IMR-90 (cell line): ENCODE data around the gene CAPN8. TPM values are rescaled to one million over a fixed set of nuclear protein-coding genes. Genes with fewer than 3 reads are reported as not detected.

Source experiments
- ATAC-seq: fragments of 200-7000 bp; cut with Tn5 transposase; 2 replicates; pipeline ENCODE4 v1.9.1; 2020; ENCODE audit warnings: low read depth, mild to moderate bottlenecking, moderate library complexity
- BruUV-seq: library from RNA; stranded (reverse); fragments of 400-500 nt; replicated peaks from 2 replicates; lab custom pipeline; 2021; lab: Mats Ljungman, UMichigan
- CTCF ChIA-PET: fragments of 300-600 bp; formaldehyde crosslinking; extraction: SDS; loops from one replicate; lab custom pipeline; 2021; ENCODE audit warnings: antibody characterized with exemption; lab: Yijun Ruan, JAX
- POLR2A ChIA-PET: fragments of 300-600 bp; sonication (Branson Sonifier 250); formaldehyde crosslinking; loops from one replicate; lab custom pipeline; 2022; ENCODE audit warnings: antibody characterized with exemption; ENCODE audit not compliant: unreplicated experiment; lab: Charles Lee
- DNase-seq: peaks from one replicate; pipeline ENCODE4 v3.0.0; 2013
- H2AFZ ChIP-seq: replicated peaks from 2 replicates; pipeline ENCODE3; 2013; ENCODE audit warnings: low read length, mild to moderate bottlenecking; ENCODE audit not compliant: poor library complexity
- H2AK5ac ChIP-seq: 2 replicates; pipeline ENCODE4 v1.6.1; 2013; ENCODE audit warnings: low read depth, low read length, inconsistent platforms
- H2AK9ac ChIP-seq: replicated peaks from 2 replicates; pipeline ENCODE3; 2013; ENCODE audit warnings: mild to moderate bottlenecking, low read depth, low read length, moderate library complexity; ENCODE audit not compliant: poor library complexity
- H2BK120ac ChIP-seq: 2 replicates; pipeline ENCODE4 v1.6.1; 2013; ENCODE audit warnings: low read depth, low read length, inconsistent platforms
- H2BK15ac ChIP-seq: 3 replicates; pipeline ENCODE4 v1.6.1; 2013; ENCODE audit warnings: low read depth, low read length, inconsistent platforms
- H2BK20ac ChIP-seq: 2 replicates; pipeline ENCODE4 v1.6.1; 2013; ENCODE audit warnings: low read depth, mild to moderate bottlenecking, inconsistent platforms, low read length, moderate library complexity
- H2BK5ac ChIP-seq: 2 replicates; pipeline ENCODE4 v1.6.1; 2013; ENCODE audit warnings: mild to moderate bottlenecking, low read depth, low read length, inconsistent platforms; ENCODE audit not compliant: poor library complexity, severe bottlenecking
- H3K14ac ChIP-seq: replicated peaks from 2 replicates; pipeline ENCODE4 v1.6.1; 2013; ENCODE audit warnings: low read depth, low read length, inconsistent platforms
- H3K18ac ChIP-seq: 2 replicates; pipeline ENCODE4 v1.6.1; 2013; ENCODE audit warnings: low read depth, low read length, control low read depth
- H3K23ac ChIP-seq: 2 replicates; pipeline ENCODE4 v1.6.1; 2013; ENCODE audit warnings: low read depth, low read length, inconsistent platforms
- H3K27ac ChIP-seq: 2 replicates; pipeline ENCODE4 v1.5.1; 2013; ENCODE audit warnings: mild to moderate bottlenecking, control low read depth, low read length; ENCODE audit not compliant: insufficient read depth
- H3K27me3 ChIP-seq: 2 replicates; pipeline ENCODE4 v1.6.1; 2013; ENCODE audit warnings: low read length; ENCODE audit not compliant: control insufficient read depth, insufficient read depth
- H3K36me3 ChIP-seq: 2 replicates; pipeline ENCODE4 v1.6.1; 2013; ENCODE audit warnings: low read length, mixed read lengths; ENCODE audit not compliant: control insufficient read depth, insufficient read depth
- H3K4ac ChIP-seq: 2 replicates; pipeline ENCODE4 v1.6.1; 2013; ENCODE audit warnings: low read depth, low read length, inconsistent platforms
- H3K4me1 ChIP-seq: 2 replicates; pipeline ENCODE4 v1.6.1; 2013; ENCODE audit warnings: low read length, mixed read lengths; ENCODE audit not compliant: control insufficient read depth, insufficient read depth
- H3K4me2 ChIP-seq: 2 replicates; pipeline ENCODE4 v1.6.1; 2013; ENCODE audit warnings: low read depth, mild to moderate bottlenecking, control low read depth, low read length, moderate library complexity
- H3K4me3 ChIP-seq: 2 replicates; pipeline ENCODE4 v1.5.1; 2013; ENCODE audit warnings: low read depth, mild to moderate bottlenecking, control low read depth, low read length, moderate library complexity; ENCODE audit not compliant: insufficient read depth
- H3K56ac ChIP-seq: 2 replicates; pipeline ENCODE4 v1.6.1; 2013; ENCODE audit warnings: low read length, inconsistent platforms; ENCODE audit not compliant: insufficient read depth; ENCODE audit errors: extremely low read depth
- H3K79me1 ChIP-seq, 2 experiments: 2 replicates each; pipeline ENCODE4 v1.6.1; 2013; ENCODE audit warnings: low read length in 2 of 2, inconsistent platforms in 1 of 2, low read depth in 1 of 2
- H3K9ac ChIP-seq: 2 replicates; pipeline ENCODE4 v1.6.1; 2013; ENCODE audit warnings: low read depth, low read length, control low read depth
- H3K9me1 ChIP-seq: 2 replicates; pipeline ENCODE4 v1.6.1; 2013; ENCODE audit warnings: low read length, inconsistent platforms; ENCODE audit not compliant: insufficient read depth
- H3K9me3 ChIP-seq: 2 replicates; pipeline ENCODE4 v1.6.1; 2013; ENCODE audit warnings: low read length; ENCODE audit not compliant: control insufficient read depth, insufficient read depth
- H4K20me1 ChIP-seq: 2 replicates; pipeline ENCODE4 v1.6.1; 2013; ENCODE audit warnings: low read length, inconsistent platforms; ENCODE audit not compliant: insufficient read depth
- H4K5ac ChIP-seq: 2 replicates; pipeline ENCODE4 v1.6.1; 2013; ENCODE audit warnings: mild to moderate bottlenecking, low read depth, low read length, control low read depth
- H4K8ac ChIP-seq, 2 experiments: 2 replicates each; pipeline ENCODE4 v1.6.1; 2013; ENCODE audit warnings: low read depth in 2 of 2, low read length in 2 of 2, control low read depth in 1 of 2, inconsistent platforms in 1 of 2
- H4K91ac ChIP-seq: 2 replicates; pipeline ENCODE4 v1.6.1; 2013; ENCODE audit warnings: low read depth, low read length, inconsistent platforms; ENCODE audit not compliant: insufficient read depth
- BHLHE40 ChIP-seq: fragments of 150-350 bp; IDR thresholded peaks from 2 replicates; pipeline ENCODE4 v1.6.1; 2016; ENCODE audit warnings: mild to moderate bottlenecking, low read depth, low read length
- MAFK ChIP-seq: IDR thresholded peaks from 2 replicates; pipeline ENCODE4 v1.6.1; 2012; ENCODE audit warnings: low read depth, low read length, improper control_type of control experiment
- MAZ ChIP-seq: IDR thresholded peaks from 2 replicates; pipeline ENCODE4 v1.6.1; 2012; ENCODE audit warnings: low read depth, mild to moderate bottlenecking, low read length, improper control_type of control experiment, moderate library complexity, borderline replicate concordance
- NFE2L2 ChIP-seq: fragments of 150-350 bp; IDR thresholded peaks from 2 replicates; pipeline ENCODE4 v1.6.1; 2016; ENCODE audit warnings: low read depth, mild to moderate bottlenecking, low read length
- WGBS, 2 experiments: methylation state at CpG; one replicate each; pipeline versions ENCODE4 v1.1.5 to v1.1.7; 2013; ENCODE audit warnings: missing lambda C conversion rate in 2 of 2; ENCODE audit not compliant: insufficient read length in 1 of 2; ENCODE audit errors: extremely low coverage in 2 of 2; 5-methylcytosine and 5-hydroxymethylcytosine counted together
- dilution Hi-C: fragments of 300-500 bp; cut with HindIII; formaldehyde crosslinking; loops from one replicate; pipeline ENCODE4 v1.14.3; 2018; ENCODE audit warnings: low sequenced_read_pairs; ENCODE audit not compliant: unreplicated experiment
- in situ Hi-C: fragments of 300-500 bp; cut with MboI; formaldehyde crosslinking; loops from 3 replicates; pipeline ENCODE4 v1.14.3; 2019; ENCODE audit warnings: low sequenced_read_pairs, inconsistent platforms, mixed read lengths
- intact Hi-C: fragments of 100-400 bp; cut with micrococcal nuclease; formaldehyde crosslinking; loops from 2 replicates; pipeline ENCODE4 v1.10.0; 2022
- polyA plus RNA-seq, 3 experiments: library from polyadenylated mRNA; depleted of rRNA; stranded (reverse); fragments of >200 nt; gene quantifications; 2 replicates each; pipeline ENCODE4 v1.2.3, GENCODE V29; 2012; ENCODE audit warnings: low replicate concordance in 1 of 3
- total RNA-seq: library from RNA; depleted of rRNA; stranded (reverse); fragments of >200 nt; gene quantifications from 2 replicates; pipeline ENCODE4 v1.2.3, GENCODE V29; 2012
- TF ChIP-seq, protein P1 (sequence below): fragments of 150-350 bp; IDR thresholded peaks from 2 replicates; pipeline ENCODE4 v1.6.1; 2016; ENCODE audit warnings: low read depth, mild to moderate bottlenecking, low read length, moderate library complexity, borderline replicate concordance
- TF ChIP-seq, protein P2 (sequence below): conservative IDR thresholded peaks from 2 replicates; pipeline ENCODE4 v1.5.1; 2012; ENCODE audit warnings: mild to moderate bottlenecking, low read depth, low read length, improper control_type of control experiment

CAPN8 gene
- total and polyA plus RNA-seq, 2 of the 4 experiments (the other 2 are of a cell fraction): not detected

DNA sequence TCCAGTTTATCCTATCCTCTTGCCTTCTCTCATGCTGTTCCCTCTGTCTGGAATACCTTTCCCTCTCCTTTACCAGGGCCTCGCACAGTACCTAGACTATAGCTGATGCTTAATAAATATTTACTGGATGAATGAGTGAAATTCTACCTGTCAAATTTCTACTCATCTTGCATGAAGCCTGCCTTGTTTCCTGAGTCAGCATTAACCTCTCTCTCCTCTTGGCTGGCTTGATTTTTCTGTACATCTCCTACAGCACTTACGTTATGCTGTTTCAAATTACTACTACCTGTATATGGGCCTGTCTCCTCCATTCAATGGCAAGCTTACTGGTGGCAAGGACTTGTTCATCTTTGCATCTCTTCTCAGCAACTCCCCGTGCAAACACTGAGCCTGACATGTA is 130.8 kb downstream of the CAPN8 start:
- Histone ChIP-seq H4K8ac (no peak overlapping the region), H3K9ac (no peak overlapping the region), H3K36me3 (no peaks in the 10 kb centered on the region), H2BK120ac (no peak overlapping the region), H2BK5ac (no peak overlapping the region), H2BK20ac (no peak overlapping the region), H2AK9ac (no peak overlapping the region), H3K9me1 (no peaks in the 10 kb centered on the region), H3K14ac (no peak overlapping the region), H4K91ac (no peak overlapping the region), H3K23ac (no peak overlapping the region), H3K4ac (no peak overlapping the region), H3K27me3 (peaks cover 22% of the 10 kb centered on the region), H4K5ac (no peak overlapping the region), H3K4me1 (no peaks in the 10 kb centered on the region), H3K4me2 (no peak overlapping the region), H2BK15ac (no peak overlapping the region), H2AK5ac (no peak overlapping the region), H3K9me3 (no peaks in the 10 kb centered on the region), H3K4me3 (no peak overlapping the region), H3K18ac (no peak overlapping the region), H3K56ac (no peak overlapping the region), H2AFZ (no peak overlapping the region), H3K79me1 (no peaks in the 10 kb centered on the region), H3K27ac (no peak overlapping the region), H4K20me1 (no peaks in the 10 kb centered on the region)
- intact Hi-C loops (no loop called here), in situ Hi-C loops (no loop called here), dilution Hi-C loops (no loop called here)
- DNase-seq: no peak
- WGBS, 2 experiments: no CpG with 5 or more reads among the region's 3 CpGs
- TF ChIP-seq, protein P1, sequence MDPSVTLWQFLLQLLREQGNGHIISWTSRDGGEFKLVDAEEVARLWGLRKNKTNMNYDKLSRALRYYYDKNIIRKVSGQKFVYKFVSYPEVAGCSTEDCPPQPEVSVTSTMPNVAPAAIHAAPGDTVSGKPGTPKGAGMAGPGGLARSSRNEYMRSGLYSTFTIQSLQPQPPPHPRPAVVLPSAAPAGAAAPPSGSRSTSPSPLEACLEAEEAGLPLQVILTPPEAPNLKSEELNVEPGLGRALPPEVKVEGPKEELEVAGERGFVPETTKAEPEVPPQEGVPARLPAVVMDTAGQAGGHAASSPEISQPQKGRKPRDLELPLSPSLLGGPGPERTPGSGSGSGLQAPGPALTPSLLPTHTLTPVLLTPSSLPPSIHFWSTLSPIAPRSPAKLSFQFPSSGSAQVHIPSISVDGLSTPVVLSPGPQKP: no peak
- TF ChIP-seq MAZ (no peak), MAFK (peak; percentile 79), BHLHE40 (no peak), NFE2L2 (no peak)
- TF ChIP-seq, protein P2, sequence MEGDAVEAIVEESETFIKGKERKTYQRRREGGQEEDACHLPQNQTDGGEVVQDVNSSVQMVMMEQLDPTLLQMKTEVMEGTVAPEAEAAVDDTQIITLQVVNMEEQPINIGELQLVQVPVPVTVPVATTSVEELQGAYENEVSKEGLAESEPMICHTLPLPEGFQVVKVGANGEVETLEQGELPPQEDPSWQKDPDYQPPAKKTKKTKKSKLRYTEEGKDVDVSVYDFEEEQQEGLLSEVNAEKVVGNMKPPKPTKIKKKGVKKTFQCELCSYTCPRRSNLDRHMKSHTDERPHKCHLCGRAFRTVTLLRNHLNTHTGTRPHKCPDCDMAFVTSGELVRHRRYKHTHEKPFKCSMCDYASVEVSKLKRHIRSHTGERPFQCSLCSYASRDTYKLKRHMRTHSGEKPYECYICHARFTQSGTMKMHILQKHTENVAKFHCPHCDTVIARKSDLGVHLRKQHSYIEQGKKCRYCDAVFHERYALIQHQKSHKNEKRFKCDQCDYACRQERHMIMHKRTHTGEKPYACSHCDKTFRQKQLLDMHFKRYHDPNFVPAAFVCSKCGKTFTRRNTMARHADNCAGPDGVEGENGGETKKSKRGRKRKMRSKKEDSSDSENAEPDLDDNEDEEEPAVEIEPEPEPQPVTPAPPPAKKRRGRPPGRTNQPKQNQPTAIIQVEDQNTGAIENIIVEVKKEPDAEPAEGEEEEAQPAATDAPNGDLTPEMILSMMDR: no peak
- ATAC-seq: no peak
- BruUV-seq: no TSS peak
- POLR2A ChIA-PET: no interaction called here
- CTCF ChIA-PET: no interaction called here
